GM18517 (cell line): ENCODE data around the gene NAPG.
"Not testable (repeated sequence)": the region's sequence is repeated elsewhere in the genome, so short reads cannot be mapped to it uniquely, and the experiment has no call there.

Source experiments
- ATAC-seq: cut with Tn5 transposase; IDR thresholded peaks from one replicate; pipeline ENCODE4 v1.9.1; 2021; ENCODE audit warnings: mild to moderate bottlenecking, moderate library complexity; ENCODE audit not compliant: unreplicated experiment

NAPG gene

DNA sequence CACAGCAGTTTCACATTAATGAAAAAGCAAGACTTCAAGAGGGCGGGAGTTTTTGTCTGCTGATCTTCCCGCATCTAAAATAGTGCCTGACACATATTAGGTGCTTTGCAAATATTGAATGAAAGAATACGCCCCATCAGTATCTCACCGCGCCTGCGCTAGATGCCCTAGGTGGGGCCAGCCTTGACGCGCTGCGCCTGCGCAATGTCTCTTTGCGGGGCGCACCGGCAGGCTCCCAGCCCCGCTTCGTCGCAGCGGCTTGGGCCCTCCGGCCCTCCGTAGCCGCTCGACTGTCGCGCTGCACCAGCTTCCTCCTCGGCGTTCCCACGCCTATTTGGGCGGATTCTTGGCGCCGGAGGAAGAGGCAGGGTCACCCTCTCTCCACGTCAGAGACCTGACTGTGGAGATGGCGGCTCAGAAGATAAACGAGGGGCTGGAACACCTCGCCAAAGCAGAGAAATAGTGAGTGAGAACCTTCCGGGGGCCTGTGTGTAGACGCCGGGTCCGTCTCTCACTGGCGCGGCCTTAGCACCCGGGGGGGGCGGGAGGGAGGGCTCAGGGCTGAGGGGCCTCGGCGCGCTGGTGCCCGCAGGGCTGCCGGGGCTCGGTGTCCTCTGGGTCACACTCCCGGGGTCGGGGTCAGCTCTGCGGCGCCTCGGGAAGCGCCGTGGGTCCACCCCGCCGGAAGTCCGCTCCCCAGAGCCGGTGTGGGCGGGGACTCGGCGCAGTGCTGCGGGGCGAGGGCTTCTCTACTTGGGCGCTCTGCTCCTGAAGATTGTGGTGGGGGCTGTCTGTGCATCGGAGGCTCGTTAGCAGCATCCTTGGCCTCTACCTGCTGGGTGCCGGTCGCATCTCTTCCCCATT lies at the start of gene NAPG:
NAPG (plus strand) TSS at position 331 of the 864 bp plus-strand sequence; CDS start at position 407, 76 bp downstream.
- peak; percentile 72 for ATAC-seq

GRCh38 chr18:10476338-10476791 lies 49.5 kb upstream of the NAPG start:
- ATAC-seq = no peak

GRCh38 chr18:10477121-10477862 lies 48.5 kb upstream of the NAPG start:
- no peak for ATAC-seq

DNA sequence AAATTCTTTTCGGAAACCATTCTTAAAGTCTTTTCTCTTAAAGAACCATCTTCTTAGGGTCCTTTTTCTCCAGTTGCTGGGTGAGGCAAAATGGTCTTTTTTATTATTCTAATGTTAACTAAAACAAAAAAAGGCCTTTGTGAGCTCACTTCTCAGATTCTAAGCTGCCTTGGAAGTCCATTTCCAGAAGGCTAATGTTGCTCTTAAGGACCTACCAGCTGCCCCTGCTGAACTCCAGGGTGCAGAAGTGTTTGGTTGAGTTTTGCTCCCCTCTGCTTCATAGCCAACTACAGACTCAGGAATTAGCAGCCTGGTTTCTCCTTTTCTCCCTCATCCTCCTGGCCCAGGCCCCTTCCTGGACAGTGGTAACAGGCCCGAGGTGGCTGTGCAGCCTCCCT lies 48.0 kb upstream of the NAPG start:
- no peak for ATAC-seq

GRCh38 chr18:10481831-10482230 lies 44.0 kb upstream of the NAPG start:
- no peak for ATAC-seq

- no peak for ATAC-seq
Measured at GRCh38 chr18:10482363-10482984, 43.4 kb upstream of the NAPG start.

DNA sequence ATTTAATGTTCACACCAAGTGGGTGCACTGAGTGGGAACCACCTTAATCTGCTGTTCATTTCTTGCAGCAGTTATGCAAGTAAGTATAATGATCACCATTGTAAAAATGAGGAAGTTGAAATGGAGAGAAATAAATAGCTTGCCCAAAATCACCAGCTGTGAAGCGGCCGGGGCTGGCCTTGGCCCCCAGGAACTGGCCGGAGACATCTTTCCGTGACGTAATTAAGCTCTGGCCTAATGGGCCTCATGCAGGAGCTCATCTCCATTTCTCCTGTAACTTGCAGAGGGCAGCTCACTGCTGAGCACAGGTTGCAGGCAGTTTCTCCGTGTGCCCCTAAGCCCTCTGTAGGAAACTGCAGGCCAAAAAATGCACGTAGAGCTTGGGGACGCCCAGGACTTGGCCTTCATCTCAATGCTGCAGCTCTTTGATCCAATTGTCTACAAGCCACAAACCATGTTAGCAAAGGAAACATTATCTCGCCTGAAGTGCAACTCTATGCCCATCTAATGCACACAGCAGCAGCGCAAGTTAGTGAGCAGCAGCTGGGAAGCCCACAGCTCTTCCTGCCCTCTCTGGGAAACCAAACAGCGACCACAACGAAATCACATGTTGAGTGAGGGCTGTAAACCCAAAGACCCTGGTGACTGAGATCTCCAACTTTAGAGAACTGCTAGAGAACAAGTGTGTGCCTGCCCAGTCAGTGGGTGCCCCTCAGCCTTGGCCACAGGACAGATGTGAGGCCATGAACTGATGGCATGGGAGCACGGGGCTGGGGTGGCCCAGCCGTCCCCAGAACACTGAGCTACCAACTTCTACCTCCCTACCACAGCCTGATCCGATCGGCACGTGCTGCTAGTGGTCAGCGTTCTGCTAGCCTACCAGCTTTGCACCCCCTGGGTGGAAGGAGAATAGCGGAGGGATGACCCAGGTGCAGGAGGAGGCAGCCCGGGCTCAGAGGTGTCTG lies 42.6 kb upstream of the NAPG start:
- ATAC-seq = peak; percentile 84

- ATAC-seq = no peak
Measured at GRCh38 chr18:10485475-10485874, 40.4 kb upstream of the NAPG start.

GRCh38 chr18:10486362-10486761 lies 39.5 kb upstream of the NAPG start:
- ATAC-seq = no peak

GRCh38 chr18:10487154-10487553 lies 38.7 kb upstream of the NAPG start:
- ATAC-seq = no peak

GRCh38 chr18:10488017-10488416 lies 37.8 kb upstream of the NAPG start:
- ATAC-seq = no peak

DNA sequence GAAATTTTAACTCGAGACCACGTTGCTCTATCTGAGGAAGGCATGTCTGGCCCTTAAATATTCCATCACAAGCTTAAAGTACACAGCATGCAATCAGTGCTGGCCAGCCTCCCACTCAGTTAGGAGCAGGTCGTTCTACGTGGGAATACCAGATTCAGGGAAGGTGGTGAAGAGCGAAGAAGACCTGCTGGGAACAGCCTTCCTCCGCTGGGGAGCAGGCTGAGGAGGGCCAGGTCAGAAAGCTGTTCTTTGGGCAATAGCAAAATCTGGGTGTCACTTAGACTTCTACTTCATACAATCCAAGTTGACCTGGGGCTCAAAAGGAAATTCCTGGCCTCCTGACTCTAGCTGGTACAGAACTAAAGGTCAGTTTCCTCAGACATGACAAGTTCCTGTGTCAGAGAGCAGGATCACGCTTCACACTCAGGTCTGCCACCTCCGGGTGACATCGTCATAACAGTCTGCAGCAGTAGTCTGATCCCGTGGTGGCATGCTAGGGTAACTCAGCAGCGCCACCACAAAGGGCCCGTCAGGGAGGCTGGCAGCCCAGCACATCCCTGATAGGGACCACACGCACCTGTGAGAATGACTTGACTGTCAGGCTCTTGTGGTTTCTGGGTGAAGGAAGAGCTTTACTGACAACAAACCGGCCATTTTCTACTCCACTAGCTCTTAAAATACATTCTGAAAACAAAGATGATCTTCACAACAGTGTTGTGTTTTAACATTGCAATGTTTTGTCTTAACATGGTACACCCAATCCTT lies 35.2 kb upstream of the NAPG start:
- peak; percentile 94 for ATAC-seq

DNA sequence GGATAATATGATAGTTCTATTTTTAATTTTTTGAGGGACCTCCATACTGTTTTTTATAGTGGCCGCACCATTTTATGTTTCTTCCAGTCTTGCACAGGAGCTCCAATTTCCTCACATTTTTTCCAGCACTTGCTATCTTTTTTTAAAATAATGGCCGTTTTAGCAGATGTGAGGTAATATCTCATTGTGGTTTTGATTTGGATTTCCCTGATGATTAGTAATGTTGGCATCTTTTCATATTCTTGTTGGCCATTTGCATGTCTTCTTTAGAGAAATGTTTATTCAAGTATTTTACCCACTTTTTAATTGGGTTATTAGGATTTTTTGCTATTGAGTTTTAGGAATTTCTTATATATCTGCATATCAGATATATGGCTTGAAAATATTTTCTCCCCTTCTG lies 29.9 kb upstream of the NAPG start:
- ATAC-seq = no peak

DNA sequence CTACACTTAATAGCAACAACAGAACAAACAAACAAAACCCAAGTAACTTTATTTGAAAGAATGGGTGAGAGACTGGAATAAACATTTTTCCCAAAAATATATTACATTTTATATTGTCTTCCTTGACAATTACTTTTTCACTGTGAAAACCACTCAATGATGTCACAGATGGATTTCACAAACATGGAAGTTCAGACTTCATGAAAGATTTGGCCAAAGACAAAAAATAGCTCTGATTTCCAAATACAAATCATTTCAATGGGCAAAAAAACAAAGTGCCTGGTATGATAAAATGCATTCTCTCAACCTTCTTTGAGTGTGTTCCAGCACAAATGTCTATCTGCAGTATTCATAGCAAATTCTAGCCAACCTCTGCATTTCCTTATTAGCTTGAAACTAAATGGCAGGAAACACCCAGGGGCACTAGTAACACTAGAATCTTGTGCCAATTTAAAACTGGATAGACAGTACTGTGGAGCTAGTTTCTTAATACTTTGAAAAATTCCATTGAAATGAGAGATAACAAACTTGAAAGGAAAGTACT lies 28.5 kb upstream of the NAPG start:
- no peak for ATAC-seq

DNA sequence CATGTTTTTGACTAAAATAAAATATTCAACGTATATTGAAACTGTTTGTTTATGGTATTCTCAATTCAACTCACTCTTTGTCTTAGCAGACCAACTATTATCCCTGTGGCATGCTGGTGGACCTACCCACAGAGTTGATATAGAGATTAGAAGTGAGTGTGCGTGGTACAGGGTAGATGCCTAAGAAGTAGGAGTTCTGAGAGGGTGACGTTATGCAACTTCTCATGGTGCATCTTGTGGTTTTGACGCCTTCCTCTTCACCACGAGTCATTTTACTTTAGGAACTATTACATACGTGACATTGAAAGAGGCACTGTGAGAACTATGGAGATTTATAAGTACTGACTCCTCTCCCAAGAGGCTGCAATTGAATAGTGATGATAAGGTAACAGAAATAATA lies 26.6 kb upstream of the NAPG start:
- no peak for ATAC-seq

DNA sequence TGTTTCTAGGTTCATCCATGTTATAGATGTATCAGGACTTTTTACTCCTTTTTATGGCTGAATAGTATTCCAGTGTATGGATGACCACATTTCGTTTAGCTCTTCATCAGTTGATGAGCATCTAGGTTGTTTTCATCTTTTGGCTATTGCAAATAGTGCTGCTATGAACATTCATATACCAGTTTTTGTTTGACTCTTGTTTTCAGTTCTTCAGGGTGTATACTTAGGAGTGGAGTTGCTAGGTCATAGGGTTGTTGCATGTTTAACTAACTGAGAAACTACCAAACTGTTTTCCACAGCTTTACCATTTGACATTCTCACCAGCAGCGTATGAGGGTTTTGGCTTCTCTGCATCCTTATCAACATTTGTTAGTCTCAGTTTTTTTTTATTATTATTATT lies 25.8 kb upstream of the NAPG start:
- no peak for ATAC-seq

GRCh38 chr18:10504723-10505122 lies 21.1 kb upstream of the NAPG start:
- ATAC-seq = no peak

GRCh38 chr18:10505892-10506291 lies 19.9 kb upstream of the NAPG start:
- not testable (repeated sequence) for ATAC-seq

- no peak for ATAC-seq
Measured at GRCh38 chr18:10508591-10508990, 17.2 kb upstream of the NAPG start.
